ENCODE measurements around the gene PPM1J.
A peak's percentile ranks its signal among the peaks of the same experiment; 100 is the strongest.
"Not testable (repeated sequence)": the region's sequence is repeated elsewhere in the genome, so short reads cannot be mapped to it uniquely, and the experiment has no call there.

The PPM1J gene

GRCh38 chr1:112721294-112721693 is 6.2 kb upstream of the PPM1J start:
- DNase-seq, result not testable (repeated sequence)

DNA sequence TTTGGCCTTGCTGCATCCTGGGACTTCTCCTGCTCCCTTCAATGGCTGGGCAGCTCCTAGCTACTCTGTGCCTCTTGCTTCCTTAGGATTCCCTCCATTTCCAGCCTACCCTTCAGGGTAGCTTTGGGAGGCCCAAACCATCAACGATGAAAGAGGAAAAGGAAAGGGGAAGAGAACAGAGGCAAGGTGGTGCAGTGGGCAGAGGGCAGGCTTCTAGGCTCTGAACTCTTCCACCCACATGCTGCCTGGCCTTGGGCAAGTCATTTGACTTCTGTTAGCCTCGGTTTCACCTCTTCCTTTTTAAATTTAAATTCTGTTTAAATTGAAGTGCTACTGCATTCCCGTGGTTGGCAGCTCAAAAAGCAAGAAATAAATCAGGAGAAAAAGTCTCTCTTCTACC is 5.7 kb upstream of the PPM1J start:
- no peak for DNase-seq

DNA sequence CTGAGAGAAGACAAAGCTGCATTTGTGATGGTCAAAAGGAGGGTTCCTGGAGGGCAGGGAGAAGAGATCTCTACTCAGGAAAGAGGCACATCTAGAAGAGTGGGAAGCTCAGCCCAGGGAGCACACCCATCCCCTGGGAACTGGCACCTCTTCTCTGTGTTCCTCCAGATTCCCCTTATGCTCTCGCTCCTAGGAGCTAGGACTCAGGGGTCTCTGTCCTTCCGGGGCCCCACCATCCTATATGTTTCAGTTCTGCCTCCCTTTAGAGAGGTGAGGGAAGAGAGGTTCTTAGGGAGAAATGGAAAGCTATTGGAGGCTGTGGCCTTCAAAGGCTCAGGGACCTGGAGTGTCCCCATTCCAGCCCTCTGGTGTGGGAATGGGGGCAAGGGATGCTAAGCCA is 4.6 kb upstream of the PPM1J start:
- no peak for DNase-seq

- DNase-seq, result peak; percentile 64
These were observed 3.7 kb upstream of the PPM1J start for GRCh38 chr1:112718691-112719418.

DNA sequence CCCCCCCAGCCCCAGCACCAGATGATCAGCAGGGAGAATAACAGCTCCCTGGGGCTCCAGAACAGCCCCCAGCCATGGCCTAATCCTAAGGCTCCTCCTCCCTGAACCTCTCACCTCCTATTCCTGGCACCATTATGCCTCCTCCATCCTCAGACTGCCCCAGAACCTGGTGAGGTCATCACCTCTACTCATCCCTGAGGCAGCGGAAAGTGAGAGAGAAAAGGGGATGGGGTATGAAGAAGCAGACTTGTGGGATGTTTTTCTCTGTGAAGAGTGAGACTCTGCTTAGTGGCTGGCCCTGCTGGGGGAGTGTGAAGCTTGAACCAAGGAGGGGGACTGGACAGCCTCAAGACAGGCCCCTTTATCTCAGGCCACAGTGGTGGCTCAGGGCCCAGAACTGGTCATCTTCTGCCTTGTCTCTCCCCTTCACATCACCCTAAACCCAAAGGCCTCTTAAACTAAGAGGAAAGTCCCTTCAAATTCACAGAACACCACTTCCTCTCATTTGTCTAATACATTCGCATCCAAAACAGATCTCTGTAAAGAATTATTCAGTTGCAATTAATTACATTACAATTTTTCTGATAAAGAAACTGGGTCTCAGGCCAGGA is 2.2 kb upstream of the PPM1J start:
- DNase-seq, result no peak

DNA sequence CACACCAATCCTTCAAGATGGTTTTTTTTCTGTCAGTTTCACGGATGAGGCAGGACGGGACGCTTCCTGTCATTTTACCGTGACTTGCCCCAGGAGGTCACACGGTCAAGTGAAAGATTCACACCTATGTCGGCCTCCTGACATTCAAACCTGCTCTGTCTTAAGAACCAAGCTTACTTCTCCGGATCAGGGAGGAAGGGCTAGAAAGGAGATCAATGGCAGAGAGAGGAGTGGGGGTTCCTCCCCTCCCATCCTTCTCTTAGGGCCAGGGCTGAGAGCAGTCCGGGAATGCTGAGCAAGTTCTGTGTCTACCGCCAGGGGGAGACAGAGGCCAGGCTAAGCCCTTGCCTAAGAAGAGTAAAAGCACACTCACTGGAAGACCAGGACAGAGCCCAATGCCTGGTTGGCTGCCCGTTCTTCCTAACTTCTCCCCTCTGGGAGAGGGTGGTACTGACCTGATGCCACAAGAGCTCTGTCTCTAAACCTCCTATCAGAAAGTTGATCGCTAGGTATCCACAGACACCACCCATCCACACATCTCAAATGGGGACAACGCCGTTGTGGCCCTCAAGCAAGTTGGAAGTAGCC is 1.1 kb upstream of the PPM1J start:
- DNase-seq, result peak; percentile 76

GRCh38 chr1:112714313-112715263 is 544 bp downstream of the PPM1J start:
- no peak for DNase-seq

GRCh38 chr1:112713466-112714312 is 1.4 kb downstream of the PPM1J start:
- no peak for DNase-seq

DNA sequence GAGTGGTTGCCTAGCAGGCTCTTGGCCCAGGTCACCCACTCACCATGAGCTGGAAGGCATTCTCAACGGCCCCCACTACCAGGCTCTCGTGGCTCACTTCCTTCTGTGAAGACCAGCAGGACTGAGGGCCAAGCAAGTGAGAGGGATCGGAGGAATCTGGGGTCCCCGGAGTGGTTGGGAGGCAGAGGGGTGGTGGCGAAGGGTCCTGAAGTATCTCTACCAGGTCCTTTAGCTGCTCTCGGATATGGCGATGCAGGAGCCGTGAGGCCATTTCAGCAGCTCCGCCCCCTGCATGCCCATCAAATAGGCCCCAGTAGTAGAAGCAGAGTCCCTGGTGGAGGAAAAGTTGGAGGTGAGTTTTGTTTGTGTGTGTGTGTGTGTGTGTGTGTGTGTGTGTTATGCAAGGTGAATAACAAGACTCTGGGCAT is 2.4 kb downstream of the PPM1J start:
- no peak for DNase-seq

GRCh38 chr1:112712191-112712590 is 2.9 kb downstream of the PPM1J start:
- no peak for DNase-seq

GRCh38 chr1:112711670-112712069 is 3.5 kb downstream of the PPM1J start:
- no peak for DNase-seq

DNA sequence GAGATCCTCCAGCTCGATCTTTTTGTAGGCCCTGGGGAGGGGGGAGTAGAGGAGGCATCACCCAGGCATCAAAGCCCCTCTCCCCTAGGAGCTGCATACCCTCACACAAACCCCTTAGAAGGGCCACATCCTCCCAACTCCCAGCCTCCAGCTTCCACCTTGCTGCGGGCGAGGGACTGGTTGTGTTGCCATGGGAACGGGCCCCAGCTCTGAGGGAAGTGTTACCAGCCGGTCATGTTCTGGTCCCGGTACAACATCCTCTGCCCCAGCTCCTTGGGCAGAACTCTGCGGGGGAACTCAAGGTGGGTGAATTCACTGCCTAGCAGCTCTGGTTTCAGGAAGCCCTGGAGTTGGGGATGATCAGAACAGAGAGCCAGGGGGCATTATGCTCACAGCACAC is 4.1 kb downstream of the PPM1J start:
- no peak for DNase-seq

DNA sequence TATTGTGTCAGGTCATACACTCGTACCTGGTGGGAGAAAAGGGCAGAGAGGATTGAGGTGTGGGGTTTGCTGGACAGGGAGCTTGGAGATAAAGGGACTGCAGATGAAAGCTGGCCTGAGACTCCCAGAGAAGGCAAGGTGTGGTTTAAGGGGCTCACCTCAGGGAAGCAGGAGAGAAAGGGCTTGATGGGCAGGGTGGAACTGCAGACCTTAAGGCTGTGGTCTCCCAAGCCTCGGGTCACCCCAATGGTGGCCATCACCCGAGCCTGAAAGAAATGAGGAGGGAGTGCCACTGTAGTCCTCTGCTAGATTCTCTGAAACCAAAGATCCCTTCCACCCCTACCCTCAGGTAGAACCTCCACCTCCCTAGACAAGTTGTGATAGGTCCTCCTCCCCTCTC is 4.5 kb downstream of the PPM1J start:
- no peak for DNase-seq

GRCh38 chr1:112710159-112710558 is 5.0 kb downstream of the PPM1J start:
- DNase-seq, result no peak

DNA sequence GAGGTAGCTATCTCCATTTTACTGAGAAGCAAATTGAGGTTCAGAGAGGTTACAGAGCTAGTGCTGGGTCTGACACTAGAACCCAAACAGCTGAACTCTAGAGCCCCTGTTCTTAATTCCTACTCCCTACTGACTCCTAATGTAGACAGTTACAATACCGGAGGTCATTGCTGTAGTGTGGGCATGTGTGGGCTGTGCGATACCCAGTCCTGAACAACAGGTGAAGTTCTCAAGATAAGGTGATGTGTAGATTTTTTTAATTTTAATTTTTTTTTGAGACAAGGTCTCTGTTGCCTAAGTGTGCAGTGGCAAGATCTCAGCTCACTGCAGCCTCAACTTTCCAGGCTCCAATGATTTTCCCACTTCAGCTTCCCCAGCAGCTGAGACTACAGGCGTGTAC is 6.6 kb downstream of the PPM1J start:
- no peak for DNase-seq

- DNase-seq, result no peak
These were observed 7.1 kb downstream of the PPM1J start for GRCh38 chr1:112708002-112708448.

DNA sequence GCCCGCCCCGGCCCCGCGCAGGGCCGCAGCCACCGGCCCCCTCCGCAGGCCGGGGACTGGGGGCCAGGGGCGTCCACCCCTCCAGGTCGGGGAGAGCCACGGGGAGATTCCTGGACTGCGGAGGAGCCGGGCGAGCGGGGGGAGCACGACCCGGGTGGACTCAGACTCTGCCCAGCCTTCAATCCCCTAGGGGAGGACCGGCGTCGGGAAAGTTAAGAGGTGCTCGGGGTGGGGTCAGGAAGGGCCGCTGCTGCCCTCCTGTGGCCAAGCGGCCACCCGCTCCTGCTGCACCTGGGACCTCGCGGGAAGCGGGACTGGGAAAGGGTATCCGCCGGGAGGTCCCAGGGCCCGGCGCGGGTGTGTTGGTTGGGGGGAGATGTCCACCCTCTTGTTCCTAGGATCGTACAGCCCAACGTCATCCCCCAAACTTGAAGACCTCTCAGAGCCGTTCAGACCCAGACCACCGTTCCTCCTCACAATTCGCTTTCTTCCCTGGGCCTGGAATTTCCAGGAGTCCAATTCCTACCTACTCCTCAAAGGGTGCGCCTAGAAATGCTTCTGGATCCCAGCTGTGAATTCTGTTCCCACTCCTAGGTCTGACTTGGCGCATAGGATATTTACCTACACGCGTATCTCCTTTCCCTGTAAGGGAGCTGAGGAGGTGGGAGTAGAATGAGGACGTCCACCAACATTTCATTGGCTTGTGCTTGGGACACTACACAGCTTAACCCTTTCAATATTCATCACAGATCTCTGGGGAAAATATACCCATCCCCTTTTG is 7.7 kb downstream of the PPM1J start:
- DNase-seq, result peak; percentile 55

DNA sequence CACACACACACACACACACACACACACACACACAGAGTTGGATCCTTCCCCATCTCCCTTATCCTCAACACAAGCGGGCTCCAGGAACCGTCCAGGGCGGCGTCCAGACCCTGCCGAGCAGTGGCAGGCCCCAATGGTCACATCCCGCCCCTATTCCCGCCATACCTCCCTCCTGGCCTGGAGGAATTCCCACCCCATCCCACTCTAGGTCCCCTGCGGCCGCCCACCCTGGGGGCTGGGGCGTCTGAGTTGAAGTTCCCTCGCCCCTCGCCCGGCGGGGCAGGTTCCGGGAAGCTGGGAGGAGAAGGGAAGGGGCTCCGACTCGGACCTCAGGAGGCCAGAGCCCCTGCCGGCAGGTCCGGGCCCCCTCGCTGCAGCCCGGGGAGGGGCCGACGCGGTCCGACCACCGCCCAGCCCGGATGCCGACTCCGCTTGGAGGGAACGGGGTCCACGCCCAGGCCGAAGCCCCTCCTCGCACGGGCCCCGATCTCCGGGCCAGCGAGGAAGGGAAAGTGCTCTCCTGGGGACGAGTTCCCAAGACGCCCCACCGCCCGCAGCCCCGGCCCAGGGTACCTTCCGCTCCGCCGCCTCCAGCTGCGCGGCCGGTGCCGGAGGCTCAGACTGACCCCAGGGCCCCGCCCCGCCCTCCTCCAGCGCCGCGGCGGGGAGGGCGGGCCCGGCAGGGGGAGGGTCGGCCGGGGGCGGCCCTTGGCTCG is 8.5 kb downstream of the PPM1J start, which contains the start of gene RHOC:
TSS of gene RHOC (minus strand) at position 623 of the 716 bp plus-strand sequence. CDS start 3,328 bp downstream, outside the sequence.
- no peak for DNase-seq

DNA sequence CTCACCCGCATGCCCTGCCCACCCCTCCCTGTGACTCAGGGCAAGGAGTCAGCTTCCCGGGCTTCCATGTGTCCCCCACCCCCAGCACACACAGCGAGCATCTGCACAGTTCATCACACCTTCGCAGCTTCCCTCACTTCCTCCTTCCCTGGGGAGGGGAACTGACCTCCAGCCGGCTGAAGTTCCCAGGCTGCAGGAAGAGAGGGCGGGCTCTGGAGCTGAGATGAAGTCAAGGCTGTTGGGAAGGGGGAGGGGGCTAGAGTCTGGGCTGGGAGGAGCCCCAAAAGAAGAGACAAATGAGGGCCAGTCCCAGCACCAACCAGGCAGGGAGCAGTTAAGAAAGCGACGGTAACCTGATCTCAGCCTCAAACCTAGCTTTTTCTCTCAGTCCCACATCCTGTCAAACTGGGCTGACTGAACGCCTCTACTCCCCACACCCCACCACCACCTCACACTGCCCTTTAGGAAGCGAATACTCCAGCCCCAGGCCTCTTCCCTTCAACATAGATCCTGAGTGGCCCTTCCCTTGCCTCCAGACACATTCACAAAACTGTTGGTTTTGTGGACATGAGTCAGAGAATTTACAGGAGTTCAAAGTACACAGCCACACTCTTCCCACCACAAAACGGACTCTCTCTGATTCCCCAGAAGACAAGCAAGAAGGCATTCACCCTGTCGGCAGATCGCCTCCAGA is 10.1 kb downstream of the PPM1J start:
- peak; percentile 58 for DNase-seq

DNA sequence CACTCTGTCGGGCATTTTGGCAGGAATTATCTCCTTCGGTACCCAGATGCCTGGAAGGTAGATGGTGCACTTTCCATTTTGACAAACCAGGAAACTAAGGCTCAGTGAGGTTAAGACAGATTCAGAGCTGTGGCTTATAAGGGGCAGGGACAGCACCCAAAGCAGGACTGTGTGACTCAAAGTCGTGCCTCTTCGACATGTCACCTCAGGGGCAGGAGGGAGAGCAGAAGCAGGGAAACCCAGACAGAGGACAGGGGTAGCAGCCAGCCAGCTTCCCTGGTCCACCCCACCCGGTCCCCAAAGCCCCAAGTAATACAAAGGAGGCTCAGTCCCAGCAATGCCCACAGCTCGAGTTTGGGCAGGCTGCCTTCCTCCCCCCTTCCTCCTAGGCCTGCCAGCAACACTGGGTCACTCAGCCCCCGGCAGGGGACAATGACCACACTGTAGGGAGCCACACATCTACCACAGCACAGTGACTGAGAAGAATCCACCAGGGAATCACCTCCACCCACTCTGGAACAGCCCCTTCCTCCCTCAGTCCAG is 10.7 kb downstream of the PPM1J start:
- DNase-seq, result no peak
